ENCODE results near the gene PWWP2B.

PWWP2B gene

GRCh38 chr10:132381741-132382140 lies 15.3 kb upstream of the PWWP2B start:
- DNase-seq (ENCODE audit: low read depth): no peak

GRCh38 chr10:132382231-132382922 lies 14.6 kb upstream of the PWWP2B start:
- no peak for DNase-seq (ENCODE audit: low read depth)
- no peak for TF ChIP-seq CTCF (conservative IDR thresholded peaks at IDR 0.05; ENCODE audit: low read depth, low read length)
- H3K4me3 ChIP-seq (ENCODE audit: low read depth, low read length): no peak overlapping the region

More at GRCh38 chr10:132381741-132382140, 15.3 kb upstream of the PWWP2B start:
- TF ChIP-seq CTCF (conservative IDR thresholded peaks at IDR 0.05; ENCODE audit: low read depth, low read length): no peak
- H3K4me3 ChIP-seq (ENCODE audit: low read depth, low read length): no peak overlapping the region

GRCh38 chr10:132383101-132383500 lies 13.9 kb upstream of the PWWP2B start:
- TF ChIP-seq CTCF (conservative IDR thresholded peaks at IDR 0.05; ENCODE audit: low read depth, low read length): no peak
- H3K4me3 ChIP-seq (ENCODE audit: low read depth, low read length): no peak overlapping the region
- no peak for DNase-seq (ENCODE audit: low read depth)

- H3K4me3 ChIP-seq (ENCODE audit: low read depth, low read length): no peak overlapping the region
- DNase-seq (ENCODE audit: low read depth): no peak
- TF ChIP-seq CTCF (conservative IDR thresholded peaks at IDR 0.05; ENCODE audit: low read depth, low read length): no peak
Observed at GRCh38 chr10:132383751-132384196, 13.2 kb upstream of the PWWP2B start.

- no peak for TF ChIP-seq CTCF (conservative IDR thresholded peaks at IDR 0.05; ENCODE audit: low read depth, low read length)
- DNase-seq (ENCODE audit: low read depth): no peak
- no peak overlapping the region for H3K4me3 ChIP-seq (ENCODE audit: low read depth, low read length)
Observed at GRCh38 chr10:132384618-132385388, 12.2 kb upstream of the PWWP2B start.

GRCh38 chr10:132385389-132385667 lies 11.7 kb upstream of the PWWP2B start:
- no peak overlapping the region for H3K4me3 ChIP-seq (ENCODE audit: low read depth, low read length)
- no peak for DNase-seq (ENCODE audit: low read depth)
- no peak for TF ChIP-seq CTCF (conservative IDR thresholded peaks at IDR 0.05; ENCODE audit: low read depth, low read length)
